ENCODE results near the gene ZSWIM7. TPM values are rescaled to one million over a fixed set of nuclear protein-coding genes. Genes with fewer than 3 reads are reported as not detected.
"Not testable (repeated sequence)": the region's sequence is repeated elsewhere in the genome, so short reads cannot be mapped to it uniquely, and the experiment has no call there.

ZSWIM7 gene
- total RNA-seq, 1 experiment from 2014 or later: 27.2 TPM

- DNase-seq (ENCODE audit: low read depth): peak; percentile 36
Measured at GRCh38 chr17:15999974-16000827, 697 bp upstream of the ZSWIM7 start.

GRCh38 chr17:15998031-15998562 is 1.4 kb downstream of the ZSWIM7 start:
- DNase-seq (ENCODE audit: low read depth): no peak

- no peak for DNase-seq (ENCODE audit: low read depth)
Measured at GRCh38 chr17:15996322-15996721, 3.2 kb downstream of the ZSWIM7 start.

GRCh38 chr17:15981646-15982580 is 17.6 kb downstream of the ZSWIM7 start:
- peak; percentile 46 for DNase-seq (ENCODE audit: low read depth)

GRCh38 chr17:15981208-15981607 is 18.3 kb downstream of the ZSWIM7 start:
- no peak for DNase-seq (ENCODE audit: low read depth)

- not testable (repeated sequence) for DNase-seq (ENCODE audit: low read depth)
Measured at GRCh38 chr17:15979013-15979412, 20.5 kb downstream of the ZSWIM7 start.

GRCh38 chr17:15978606-15979005 is 20.9 kb downstream of the ZSWIM7 start:
- no peak for DNase-seq (ENCODE audit: low read depth)

GRCh38 chr17:15977894-15978293 is 21.6 kb downstream of the ZSWIM7 start:
- no peak for DNase-seq (ENCODE audit: low read depth)

GRCh38 chr17:15973834-15974233 is 25.7 kb downstream of the ZSWIM7 start:
- no peak for DNase-seq (ENCODE audit: low read depth)

- DNase-seq (ENCODE audit: low read depth): peak; percentile 45
Measured at GRCh38 chr17:15973016-15973415, 26.5 kb downstream of the ZSWIM7 start.

GRCh38 chr17:15972497-15972951 is 27.0 kb downstream of the ZSWIM7 start:
- DNase-seq (ENCODE audit: low read depth): no peak

GRCh38 chr17:15971882-15972281 is 27.6 kb downstream of the ZSWIM7 start:
- no peak for DNase-seq (ENCODE audit: low read depth)

- DNase-seq (ENCODE audit: low read depth): no peak
Measured at GRCh38 chr17:15971098-15971678, 28.3 kb downstream of the ZSWIM7 start.

GRCh38 chr17:15970500-15970899 is 29.0 kb downstream of the ZSWIM7 start:
- no peak for DNase-seq (ENCODE audit: low read depth)

- DNase-seq (ENCODE audit: low read depth): no peak
Measured at GRCh38 chr17:15969463-15969862, 30.0 kb downstream of the ZSWIM7 start.

- DNase-seq (ENCODE audit: low read depth): no peak
Measured at GRCh38 chr17:15967706-15968399, 31.7 kb downstream of the ZSWIM7 start.

GRCh38 chr17:15966879-15967248 is 32.6 kb downstream of the ZSWIM7 start:
- no peak for DNase-seq (ENCODE audit: low read depth)

GRCh38 chr17:15966183-15966878 is 33.2 kb downstream of the ZSWIM7 start:
- DNase-seq (ENCODE audit: low read depth): no peak

- DNase-seq (ENCODE audit: low read depth): no peak
Measured at GRCh38 chr17:15965528-15965927, 34.0 kb downstream of the ZSWIM7 start.

- peak; percentile 91 for DNase-seq (ENCODE audit: low read depth)
Measured at GRCh38 chr17:15963670-15964110, 35.8 kb downstream of the ZSWIM7 start.

GRCh38 chr17:15958484-15958854 is 41.0 kb downstream of the ZSWIM7 start:
- DNase-seq (ENCODE audit: low read depth): no peak

All from RPMI7951 (cell line).